Activated effector memory CD4-positive, alpha-beta T cell treated with Interleukin-2 at 50 U/mL for 16 hours (primary cell): ENCODE data around the gene ADAM10.

Source experiments
- DNase-seq: peaks from one replicate; pipeline ENCODE4 v3.0.0-alpha.2; 2020

The ADAM10 gene

DNA sequence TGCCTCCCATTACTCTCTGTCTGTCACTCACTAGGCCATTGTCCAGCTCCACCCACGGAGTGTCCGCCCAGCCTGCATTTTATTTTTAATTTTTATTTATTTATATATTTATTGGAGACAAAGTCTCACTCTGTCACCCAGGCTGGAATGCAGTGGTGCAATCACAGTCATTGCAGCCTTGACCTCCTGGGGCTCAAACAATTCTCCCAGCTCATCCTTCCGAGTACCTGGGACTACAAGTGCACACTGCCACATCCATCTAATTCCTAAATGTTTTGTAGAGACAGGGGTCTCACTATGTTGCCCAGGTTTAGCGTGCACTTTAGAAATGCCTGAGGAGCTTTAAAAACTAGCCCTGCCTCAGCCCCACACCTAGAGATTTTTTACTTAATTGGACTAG, 176.2 kb downstream of the ADAM10 start:
- DNase-seq: no peak

DNA sequence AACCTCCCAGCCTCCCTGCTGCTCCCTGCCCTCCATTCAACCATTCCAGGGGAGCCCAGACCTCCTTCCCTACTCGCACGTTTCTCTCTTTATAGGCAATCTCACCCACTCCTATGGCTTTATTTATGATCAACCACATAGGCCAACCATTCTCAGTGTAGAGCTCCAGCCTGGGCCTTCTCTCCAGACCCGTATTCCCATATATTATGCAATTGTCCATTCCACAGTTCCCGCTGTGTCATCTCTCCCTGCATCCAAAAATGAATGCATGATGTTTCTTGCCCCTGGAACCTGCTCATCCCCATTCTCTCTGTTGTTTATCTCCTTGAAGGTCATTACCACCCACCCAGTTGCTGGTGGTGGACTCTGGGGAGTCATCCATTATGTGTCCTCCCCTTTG, 177.0 kb downstream of the ADAM10 start:
- DNase-seq: no peak

GRCh38 chr15:58571491-58571890, 178.0 kb downstream of the ADAM10 start:
- no peak for DNase-seq

DNA sequence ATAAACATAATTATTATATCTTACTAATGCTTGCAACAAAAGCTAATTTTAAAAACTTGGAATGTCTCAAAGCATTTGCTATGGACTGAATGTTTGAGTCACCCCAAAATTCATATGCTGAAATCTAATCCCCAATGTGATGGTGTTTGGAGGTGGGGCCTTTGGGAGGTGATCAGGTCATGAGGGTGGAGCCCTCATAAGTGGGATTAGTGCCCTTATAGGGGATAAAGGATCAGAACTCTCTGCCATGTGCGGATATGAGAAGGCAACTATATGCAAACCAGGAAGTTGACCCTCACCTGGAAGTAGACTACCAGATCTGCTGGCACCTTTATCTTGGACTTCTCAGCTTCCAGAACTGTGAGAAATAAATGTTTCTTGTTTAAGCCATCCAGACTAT, 180.1 kb downstream of the ADAM10 start:
- no peak for DNase-seq

GRCh38 chr15:58568157-58568571, 181.3 kb downstream of the ADAM10 start:
- no peak for DNase-seq

GRCh38 chr15:58566029-58566428, 183.5 kb downstream of the ADAM10 start:
- DNase-seq: no peak

DNA sequence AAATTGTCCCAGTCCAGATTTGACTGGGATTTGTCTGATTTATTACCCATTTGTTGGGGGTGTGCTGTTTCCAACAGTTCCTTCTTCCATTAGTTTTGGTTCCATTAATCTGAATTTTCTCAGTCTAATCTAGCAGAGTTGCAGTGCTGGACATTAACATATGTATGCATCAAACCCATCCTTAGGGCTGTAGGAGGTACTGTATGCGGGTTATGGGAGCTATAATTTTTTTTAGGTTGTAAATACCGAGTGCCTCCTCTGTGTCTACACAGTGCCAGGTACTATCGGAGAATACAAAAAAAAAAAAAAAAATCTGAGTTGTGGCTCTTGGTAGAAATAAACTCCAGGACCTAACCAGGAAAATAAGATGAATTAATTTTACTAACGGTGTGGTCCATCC, 183.9 kb downstream of the ADAM10 start:
- no peak for DNase-seq

DNA sequence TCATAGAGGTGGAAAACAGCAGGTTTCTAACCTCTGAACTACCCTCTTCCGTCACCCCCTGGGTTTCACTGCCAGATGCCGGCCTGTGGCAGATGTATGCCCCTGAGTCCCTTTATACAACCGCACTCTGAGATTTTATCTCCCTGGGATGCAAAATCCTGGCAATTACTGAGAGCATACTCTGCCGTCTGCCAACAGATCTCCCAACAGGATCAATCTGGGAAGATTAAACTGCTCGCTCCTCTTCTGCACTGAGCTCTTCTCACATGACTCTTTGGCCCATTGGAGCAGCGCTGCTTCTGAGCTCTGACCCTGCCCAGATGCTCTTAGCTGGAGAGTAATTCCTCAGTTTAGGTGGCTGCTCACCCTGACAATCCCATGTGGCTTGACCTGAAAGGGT, 184.5 kb downstream of the ADAM10 start:
- no peak for DNase-seq

GRCh38 chr15:58562135-58562534, 187.4 kb downstream of the ADAM10 start:
- DNase-seq: no peak

GRCh38 chr15:58561321-58561720, 188.2 kb downstream of the ADAM10 start:
- no peak for DNase-seq

DNA sequence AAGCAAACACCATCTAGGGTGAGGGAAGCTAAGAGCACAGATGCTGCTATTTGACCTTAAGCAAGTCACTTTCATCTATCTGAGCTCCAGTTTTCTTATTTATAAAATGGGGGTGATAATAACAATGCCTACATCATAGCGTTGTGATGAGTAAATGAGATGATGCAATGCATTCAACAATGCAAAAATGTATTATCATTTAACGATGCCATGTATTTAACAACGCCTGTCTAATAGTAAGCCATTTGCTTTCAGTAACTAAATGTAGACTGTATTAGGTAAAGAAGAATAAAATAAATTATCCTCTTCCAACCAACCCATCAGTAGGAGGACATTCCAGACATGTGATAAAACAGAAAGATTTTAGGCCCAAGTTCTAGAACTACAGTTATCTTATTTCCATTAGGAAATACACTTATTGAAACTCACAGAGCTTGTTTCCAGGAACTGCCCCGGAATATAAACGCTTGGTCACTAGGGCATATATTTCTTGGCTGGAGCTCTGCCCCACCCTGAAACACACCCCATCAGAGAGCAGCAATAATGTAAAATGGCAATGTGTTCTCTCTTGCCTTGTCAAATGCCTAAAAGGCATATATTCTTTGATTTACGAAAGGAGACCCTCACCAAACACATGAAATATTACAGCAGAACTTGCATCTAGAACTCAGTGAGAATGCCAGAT, 189.5 kb downstream of the ADAM10 start:
- no peak for DNase-seq

GRCh38 chr15:58558777-58559176, 190.7 kb downstream of the ADAM10 start:
- DNase-seq: no peak

DNA sequence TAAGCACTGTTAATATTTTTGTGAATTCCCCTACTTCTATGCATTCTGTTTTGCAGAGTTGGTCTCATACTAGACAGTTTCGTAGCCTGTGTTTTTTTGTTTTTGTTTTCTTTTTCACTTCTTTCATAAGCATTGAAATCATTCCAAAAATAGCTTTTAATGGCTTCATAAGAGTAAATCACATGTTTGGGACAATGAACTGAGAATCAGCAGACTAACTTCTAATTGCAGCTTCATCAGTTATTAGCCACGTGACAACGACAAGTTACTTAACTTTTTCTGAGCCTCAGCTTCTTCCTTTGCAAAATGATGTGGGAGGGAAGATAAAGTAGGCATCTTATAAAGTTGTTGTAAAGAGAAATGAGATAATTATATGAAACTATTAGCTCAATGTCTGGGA, 193.0 kb downstream of the ADAM10 start:
- DNase-seq: no peak

- no peak for DNase-seq
Measured at GRCh38 chr15:58556028-58556361, 193.5 kb downstream of the ADAM10 start.

DNA sequence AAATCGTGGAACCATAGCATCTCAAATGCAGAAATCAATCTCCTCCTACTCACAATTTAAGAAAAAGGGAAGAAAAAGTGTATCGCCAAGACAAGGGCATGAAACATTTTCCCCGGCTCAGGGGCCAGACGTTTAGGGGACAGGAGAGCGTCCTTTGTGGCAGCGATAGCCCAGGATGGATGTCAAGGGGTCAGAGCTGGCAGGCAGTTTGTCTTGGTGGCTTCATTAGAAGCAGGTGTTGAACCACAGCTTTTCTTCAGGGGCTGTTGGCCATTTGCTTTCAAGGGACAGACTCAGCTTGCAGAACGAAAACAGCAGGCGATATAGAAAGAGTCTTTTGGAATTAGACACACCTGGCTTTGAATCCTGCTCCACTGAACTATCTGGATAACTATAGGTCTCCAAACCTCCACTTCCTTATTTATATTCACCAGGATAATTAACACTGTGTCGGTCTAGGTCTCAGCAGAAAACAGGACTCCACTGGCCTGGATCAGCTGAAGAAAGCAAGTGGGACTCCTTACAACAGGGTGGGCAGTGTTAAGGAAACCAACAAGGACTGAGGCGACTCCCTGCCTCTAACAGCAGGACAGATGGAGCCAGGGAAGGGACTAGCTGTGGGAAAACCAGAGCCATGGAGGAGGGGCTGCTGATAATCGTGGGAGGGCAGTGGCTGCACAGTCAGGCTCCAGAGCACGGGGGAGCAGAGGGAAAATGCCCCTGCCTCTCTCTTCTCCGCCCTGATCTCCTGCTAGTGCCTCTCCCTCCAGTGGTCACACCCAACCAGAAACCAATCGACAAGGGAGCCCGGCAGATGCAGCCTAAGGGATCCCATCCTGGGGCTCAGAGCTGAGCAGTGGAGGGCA, 194.1 kb downstream of the ADAM10 start:
- no peak for DNase-seq

DNA sequence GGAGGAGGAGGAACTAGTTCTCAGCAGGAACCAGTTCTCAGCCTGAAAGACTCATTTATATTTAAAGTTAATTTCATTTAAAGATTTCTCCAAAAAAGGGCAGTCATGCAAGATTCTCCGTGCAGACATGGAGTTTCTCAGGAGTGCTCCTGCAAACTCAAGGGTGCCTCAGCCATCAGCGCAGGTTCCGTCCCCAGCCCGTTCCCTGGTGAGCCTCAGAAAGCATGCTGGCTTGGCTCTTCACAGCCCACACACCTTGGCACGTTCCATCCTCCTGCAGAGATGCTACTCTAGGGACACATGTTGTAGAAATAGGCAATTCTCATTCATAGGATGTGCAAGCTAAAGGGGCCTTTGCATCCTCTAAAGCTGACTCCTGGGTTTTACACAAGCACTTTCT, 194.7 kb downstream of the ADAM10 start:
- no peak for DNase-seq

GRCh38 chr15:58553365-58553918, 196.1 kb downstream of the ADAM10 start:
- DNase-seq: no peak

- no peak for DNase-seq
Measured at GRCh38 chr15:58552505-58553364, 196.8 kb downstream of the ADAM10 start.

- no peak for DNase-seq
Measured at GRCh38 chr15:58551764-58552504, 197.6 kb downstream of the ADAM10 start.

GRCh38 chr15:58551084-58551763, 198.3 kb downstream of the ADAM10 start:
- no peak for DNase-seq

DNA sequence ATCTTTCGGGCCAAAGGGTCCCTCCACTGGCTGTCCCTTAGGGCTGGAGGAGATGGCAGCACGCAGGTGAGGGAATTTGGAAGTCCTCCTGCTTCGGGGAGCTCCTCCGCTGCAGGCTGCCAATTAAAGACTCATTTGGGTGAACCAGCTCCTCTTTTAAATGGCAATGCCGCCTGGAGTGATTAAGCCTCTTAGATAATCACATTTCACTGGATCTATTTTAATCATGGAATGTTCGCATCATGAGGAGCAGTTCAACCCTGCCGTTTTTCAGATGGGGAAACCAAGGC, 199.8 kb downstream of the ADAM10 start:
- DNase-seq: no peak
